NCI-H128 (cell line): ENCODE measurements around the gene OXNAD1.

Experiments
- DNase-seq: peaks from one replicate; lab custom pipeline; 2025; ENCODE audit not compliant: unreplicated experiment; lab: John Stamatoyannopoulos, UW

The OXNAD1 gene

GRCh38 chr3:16325850-16326249 is 60.8 kb downstream of the OXNAD1 start:
- no peak for DNase-seq

- DNase-seq, result no peak
Observed at GRCh38 chr3:16326724-16327349, 61.8 kb downstream of the OXNAD1 start.

GRCh38 chr3:16328124-16328523 is 63.1 kb downstream of the OXNAD1 start:
- no peak for DNase-seq

GRCh38 chr3:16329036-16329825 is 64.2 kb downstream of the OXNAD1 start:
- DNase-seq, result no peak

- DNase-seq, result no peak
Observed at GRCh38 chr3:16329826-16330129, 64.8 kb downstream of the OXNAD1 start.

- DNase-seq, result no peak
Observed at GRCh38 chr3:16330351-16330750, 65.3 kb downstream of the OXNAD1 start.

GRCh38 chr3:16331319-16331883 is 66.4 kb downstream of the OXNAD1 start:
- DNase-seq, result no peak

- no peak for DNase-seq
Observed at GRCh38 chr3:16332904-16333426, 68.0 kb downstream of the OXNAD1 start.

- no peak for DNase-seq
Observed at GRCh38 chr3:16334909-16335308, 69.9 kb downstream of the OXNAD1 start.

- DNase-seq, result no peak
Observed at GRCh38 chr3:16335333-16335732, 70.3 kb downstream of the OXNAD1 start.

- no peak for DNase-seq
Observed at GRCh38 chr3:16335772-16336645, 71.0 kb downstream of the OXNAD1 start.

GRCh38 chr3:16336825-16337224 is 71.8 kb downstream of the OXNAD1 start:
- no peak for DNase-seq

GRCh38 chr3:16337856-16338540 is 73.0 kb downstream of the OXNAD1 start:
- no peak for DNase-seq

GRCh38 chr3:16338999-16339398 is 74.0 kb downstream of the OXNAD1 start:
- no peak for DNase-seq

GRCh38 chr3:16343101-16343500 is 78.1 kb downstream of the OXNAD1 start:
- DNase-seq, result no peak

GRCh38 chr3:16346413-16347081 is 81.5 kb downstream of the OXNAD1 start:
- no peak for DNase-seq

- DNase-seq, result no peak
Observed at GRCh38 chr3:16347548-16347947, 82.5 kb downstream of the OXNAD1 start.

GRCh38 chr3:16349986-16350596 is 85.1 kb downstream of the OXNAD1 start:
- DNase-seq, result no peak

- no peak for DNase-seq
Observed at GRCh38 chr3:16350597-16351318, 85.7 kb downstream of the OXNAD1 start.
